ENCODE measurements around the gene SLC47A2.
A peak's percentile ranks its signal among the peaks of the same experiment; 100 is the strongest.

SLC47A2 gene

DNA sequence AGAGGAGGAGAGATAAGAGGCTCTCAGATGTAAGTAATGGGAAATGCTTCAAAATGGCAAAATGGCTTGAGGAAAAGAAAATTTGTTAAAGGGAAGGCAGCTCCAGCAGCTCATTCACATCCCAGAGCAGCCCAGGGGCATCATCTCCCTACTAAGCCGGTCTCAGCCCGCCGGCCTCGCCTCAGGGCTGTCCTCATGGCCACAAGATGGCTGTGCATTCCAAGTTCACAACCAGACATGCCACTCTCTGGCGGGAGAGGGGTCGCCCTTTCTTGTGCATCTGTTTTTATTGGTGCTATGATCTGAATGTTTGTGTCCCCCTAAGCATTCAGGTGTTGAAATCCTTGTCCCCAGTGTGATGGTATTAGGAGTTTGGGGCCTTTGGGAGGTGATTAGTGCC is 13.5 kb upstream of the SLC47A2 start:
- DNase-seq (ENCODE audit: extremely low read depth in 1 of 2, low read depth in 1 of 2): no peak

DNA sequence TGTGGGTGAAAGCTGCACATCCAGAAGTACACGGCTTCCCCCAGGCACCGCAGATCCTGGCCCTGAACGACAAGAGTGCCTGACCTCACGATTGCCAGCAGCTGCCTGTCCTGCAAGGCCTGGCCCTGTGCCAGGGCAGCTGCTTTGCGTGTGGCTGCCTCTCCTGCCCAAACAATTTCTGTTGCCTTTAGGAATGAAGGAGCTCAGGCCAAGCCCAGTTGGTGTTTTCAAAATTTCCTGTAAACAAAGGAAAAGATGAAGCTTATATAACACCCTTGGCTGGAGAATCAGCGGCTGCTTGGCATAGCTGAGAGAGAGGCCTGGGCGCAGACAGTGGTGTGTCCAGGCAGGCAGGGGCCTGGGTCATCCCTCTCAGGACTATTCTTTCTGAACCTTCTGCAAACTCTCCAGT is 11.7 kb upstream of the SLC47A2 start:
- DNase-seq (ENCODE audit: extremely low read depth in 1 of 2, low read depth in 1 of 2): no peak

DNA sequence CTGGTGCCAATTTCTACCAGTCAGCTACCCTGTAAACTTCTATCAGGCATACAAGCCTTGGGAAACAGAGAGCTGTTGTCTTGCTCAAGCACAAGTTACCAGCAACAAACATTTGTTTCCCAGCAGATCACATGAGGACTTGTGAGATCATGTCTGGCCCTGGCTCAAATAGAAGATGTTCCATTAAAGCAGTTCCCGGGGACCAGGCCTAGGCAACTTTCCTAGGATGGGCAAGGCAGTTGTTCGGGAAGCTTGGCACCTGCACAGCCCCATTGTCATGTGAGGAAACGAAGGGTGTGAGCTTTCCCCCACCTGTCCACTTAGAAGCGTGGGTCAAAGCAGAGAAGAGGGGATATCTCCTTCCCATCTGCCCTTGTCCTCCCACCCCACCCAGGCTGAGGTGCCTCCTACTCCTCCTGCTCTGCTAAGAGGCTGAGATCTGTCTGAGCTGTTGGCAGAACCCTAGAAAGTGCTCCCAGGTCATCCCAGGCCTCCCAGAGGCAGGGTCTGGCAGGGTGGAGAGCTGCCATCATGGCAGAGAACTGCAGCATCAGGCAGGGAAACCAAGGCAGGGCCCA is 11.2 kb upstream of the SLC47A2 start:
- DNase-seq (ENCODE audit: extremely low read depth in 1 of 2, low read depth in 1 of 2): no peak

DNA sequence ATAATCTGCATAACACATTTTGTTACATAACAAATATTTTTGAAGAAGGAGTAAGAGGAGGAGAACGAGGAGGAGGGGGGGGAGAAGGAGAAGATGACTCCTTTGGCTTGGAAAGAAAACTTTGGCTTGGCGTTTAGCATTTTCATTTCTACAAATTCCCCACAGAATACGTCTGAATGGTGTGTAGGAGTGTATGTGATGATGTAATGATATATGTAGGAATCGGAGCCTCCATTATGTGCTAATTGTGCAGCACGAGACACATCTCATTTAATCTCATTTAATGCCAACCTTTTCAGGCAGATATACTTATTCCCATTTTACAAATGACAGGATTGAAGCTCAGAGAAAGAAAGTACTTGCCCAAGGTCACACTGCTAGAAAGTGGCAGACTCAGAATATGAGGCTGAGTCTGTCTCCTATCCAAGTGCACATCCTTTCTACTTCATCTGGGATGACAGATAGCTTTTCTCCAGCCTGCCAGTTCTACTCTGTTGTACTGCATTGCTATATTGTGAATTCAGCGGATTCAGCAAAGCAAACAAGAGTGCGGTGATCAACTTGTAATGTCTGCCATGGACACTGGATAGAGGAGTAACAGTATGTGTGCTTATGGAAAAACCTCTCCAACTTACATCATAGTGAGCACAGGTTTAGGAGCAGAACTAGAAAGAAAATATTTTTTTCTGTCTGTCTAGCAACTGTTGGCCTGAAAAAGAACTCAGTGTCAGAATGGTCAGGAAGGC is 10.4 kb upstream of the SLC47A2 start:
- no peak for DNase-seq (ENCODE audit: extremely low read depth in 1 of 2, low read depth in 1 of 2)

DNA sequence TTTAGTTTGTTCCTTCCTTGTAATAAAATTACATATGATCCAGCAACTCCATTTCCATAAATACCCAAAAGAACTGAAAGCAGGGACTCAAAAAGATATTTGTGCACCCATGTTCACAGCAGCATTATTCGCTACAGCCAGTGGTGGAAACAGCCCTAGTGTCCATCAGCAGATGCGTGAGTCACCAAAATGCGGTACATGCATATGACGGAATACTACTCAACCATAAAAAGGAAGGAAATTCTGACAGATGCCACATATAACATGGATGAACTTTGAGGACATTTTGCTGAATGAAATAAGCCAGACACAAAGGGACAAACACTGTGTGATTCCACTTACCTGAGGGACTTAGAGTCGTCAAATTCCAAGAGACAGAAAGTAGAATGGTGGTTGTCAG is 9.1 kb upstream of the SLC47A2 start:
- no peak for DNase-seq (ENCODE audit: extremely low read depth in 1 of 2, low read depth in 1 of 2)

DNA sequence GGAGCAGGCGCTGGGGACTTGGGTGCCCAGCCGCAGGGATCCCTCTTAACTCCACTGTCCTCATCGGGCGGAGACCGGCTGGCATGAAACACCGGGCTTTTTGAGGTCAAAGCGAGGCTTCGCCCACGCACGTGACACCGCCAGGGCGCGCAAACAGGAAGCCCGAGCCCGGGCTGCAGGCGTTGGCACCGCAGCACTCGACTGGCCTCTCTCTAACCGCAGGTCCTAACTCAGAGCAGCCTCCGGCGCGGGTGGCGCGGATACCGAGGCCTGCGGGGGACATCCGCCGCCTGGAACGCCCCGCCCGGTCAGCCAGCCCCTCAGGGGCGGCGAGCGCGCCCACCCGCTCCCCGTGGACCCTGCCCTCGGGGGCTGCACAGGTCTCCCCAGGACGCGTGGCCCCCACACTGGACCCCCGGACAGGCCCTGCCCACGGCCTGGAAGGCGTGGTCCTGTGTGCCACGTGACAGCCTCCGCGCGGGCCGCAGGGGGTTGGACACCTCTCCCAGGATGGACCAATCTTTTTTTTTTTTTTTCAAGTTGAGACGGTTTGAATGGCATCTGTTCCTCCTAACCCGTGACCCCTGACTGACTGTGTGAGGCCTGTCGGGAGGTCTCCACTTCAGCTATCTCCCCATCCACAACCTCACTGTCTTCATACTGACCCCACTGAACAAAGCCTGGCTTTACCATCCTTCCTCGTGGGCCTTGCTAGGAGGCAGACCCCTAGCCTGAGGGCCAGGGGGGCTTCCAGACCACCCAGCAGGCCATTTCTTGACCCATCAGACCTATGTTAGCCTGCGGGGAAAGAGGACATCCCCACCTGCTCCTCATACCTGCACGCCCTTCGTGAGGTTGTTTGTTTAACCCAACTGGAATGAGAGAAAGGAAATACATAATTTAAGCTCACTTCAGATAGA is 8.4 kb upstream of the SLC47A2 start:
- DNase-seq (ENCODE audit: extremely low read depth in 1 of 2, low read depth in 1 of 2): peak; percentile 24 to 35

DNA sequence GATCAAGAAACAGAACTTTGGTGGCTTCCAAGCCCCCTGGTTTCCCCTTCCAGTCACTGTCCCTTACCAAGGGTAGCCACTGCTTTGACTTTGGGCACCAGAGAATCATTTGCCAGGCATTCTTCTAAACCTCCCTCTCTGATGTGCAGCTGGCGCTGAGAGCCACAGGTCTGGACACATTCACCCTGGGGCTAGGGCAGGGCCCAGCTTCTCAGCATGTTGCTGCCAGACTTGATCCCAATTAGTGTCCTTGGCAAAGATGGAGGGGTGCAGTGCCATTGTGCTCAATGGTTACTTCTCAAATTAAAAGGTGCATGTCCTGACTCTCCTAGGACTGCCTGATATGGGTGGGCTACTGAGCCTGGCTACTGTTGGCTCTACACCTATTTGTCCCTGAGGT is 7.6 kb upstream of the SLC47A2 start:
- DNase-seq (ENCODE audit: extremely low read depth in 1 of 2, low read depth in 1 of 2): no peak

DNA sequence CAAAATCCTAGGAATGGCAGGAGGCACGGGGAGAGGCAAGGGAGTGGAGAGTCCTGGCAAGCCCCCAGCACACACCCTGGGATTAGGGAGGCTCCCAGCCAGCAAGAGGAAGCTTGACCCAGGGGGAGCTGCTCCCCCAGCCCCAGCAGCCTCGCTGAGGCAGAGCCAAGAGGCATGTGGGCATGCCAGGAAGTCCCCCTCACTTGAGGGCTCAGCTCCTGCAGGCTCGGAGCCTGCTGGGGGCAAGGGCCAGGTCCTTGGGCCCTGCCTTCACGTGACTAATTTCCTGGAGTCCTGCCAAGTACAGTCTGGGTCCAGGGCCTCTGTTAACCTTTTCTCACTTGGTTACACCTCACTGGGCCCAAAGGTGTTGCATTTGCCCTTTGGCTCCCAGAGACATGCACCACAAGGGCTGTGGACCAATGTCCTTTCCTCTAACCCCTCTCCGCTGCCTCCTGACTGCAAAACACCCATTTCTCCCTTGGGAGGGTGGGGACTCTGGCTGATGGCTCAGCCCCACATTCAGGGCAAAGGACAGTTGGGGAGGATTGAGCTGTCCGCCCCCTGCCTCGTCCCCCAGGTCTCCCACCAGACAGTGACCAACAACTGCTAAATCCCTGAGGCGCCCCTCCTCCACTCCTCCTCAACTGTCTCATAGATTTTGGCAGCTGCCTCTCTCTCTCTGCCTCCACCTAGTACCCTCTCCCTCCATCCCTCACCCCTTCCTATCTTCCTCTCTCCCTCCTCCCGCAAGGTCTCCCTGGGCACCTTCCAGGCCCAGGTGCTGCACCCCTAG is 4.4 kb upstream of the SLC47A2 start:
- DNase-seq (ENCODE audit: extremely low read depth in 1 of 2, low read depth in 1 of 2): no peak

DNA sequence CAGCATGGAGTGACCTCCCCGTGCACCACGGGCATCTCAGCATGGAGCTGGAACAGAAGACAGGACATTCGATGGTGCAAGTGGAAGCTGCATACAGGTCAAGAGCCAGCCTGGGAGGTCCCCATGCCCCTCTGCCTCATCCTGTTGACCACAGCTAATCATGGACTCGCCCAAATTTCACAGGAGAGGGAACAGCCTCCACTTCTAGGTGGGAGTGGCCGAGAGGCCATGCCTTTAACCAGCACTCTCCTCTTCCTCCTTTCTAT is 3.8 kb upstream of the SLC47A2 start:
- DNase-seq (ENCODE audit: extremely low read depth in 1 of 2, low read depth in 1 of 2): no peak

DNA sequence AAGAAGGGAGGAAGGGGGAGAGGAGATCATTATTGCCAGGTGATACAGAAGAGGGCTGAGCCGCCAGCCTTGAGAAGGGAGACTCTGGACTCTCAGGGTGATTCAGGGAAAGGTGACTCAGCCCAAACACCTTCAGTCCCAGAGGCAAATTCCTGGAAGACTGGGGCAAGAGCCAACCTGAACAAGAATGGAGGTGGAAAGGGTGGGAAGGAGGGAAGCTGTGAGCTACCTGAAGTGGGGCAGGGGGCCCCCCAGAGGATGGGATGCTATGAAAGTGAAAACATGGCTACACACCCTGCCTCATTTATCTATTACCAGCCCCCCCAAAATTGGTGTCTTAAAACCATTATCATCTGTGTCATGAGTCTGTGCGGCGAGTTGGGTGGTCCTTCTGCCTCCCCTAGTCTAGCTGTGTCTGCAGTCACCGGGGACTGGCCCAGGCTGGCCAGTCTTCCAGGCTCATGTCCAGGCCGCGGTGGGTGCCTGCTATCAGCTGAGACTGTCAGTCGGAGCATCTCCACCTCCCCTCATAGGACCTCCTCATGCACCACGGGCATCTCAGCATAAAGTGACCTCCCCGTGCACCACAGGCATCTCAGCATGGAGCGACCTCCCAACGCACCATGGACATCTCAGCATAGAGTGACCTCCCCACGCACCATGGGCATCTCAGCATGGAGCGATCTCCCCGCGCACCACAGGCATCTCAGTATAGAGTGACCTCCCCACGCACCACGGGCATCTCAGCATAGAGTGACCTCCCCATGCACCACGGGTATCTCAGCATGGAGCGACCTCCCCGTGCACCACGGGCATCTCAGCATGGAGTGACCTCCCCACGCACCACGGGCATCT is 3.2 kb upstream of the SLC47A2 start:
- no peak for DNase-seq (ENCODE audit: extremely low read depth in 1 of 2, low read depth in 1 of 2)

DNA sequence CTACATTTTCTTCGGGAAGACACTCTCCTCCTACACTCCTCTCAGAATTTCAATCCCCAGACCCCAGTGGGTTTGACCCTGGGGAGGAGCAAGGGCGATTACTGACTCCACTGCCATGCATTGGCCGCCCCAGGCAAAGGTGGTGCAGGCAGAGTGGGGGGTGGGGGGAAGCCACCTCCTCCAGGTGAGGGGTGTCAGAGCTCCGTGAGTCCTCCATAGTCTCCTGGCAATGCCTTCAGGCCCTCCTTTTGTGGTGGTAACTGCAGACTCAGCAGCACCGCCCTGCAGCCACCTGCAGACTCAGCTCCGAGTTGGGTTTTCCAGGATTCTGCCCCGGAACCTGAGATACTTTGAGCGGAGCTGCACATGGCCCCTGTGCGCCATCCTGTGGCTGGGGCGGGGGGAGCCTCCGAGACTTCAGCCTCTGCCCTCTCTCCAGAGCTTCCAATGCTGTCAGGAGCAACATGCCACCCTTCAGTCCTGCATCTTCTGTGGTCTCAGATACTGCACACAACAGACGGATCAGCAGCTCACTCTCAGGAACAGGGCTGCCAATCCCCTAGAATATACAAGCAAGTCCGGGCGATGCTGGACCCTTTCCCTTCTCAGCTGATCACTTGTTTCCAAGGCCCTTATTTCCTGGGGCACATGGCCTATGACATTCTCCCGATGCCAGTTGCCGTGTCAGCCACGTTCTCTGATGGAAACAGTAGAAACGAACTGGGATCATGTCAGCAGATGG is 2.4 kb upstream of the SLC47A2 start:
- DNase-seq (ENCODE audit: extremely low read depth in 1 of 2, low read depth in 1 of 2): no peak

DNA sequence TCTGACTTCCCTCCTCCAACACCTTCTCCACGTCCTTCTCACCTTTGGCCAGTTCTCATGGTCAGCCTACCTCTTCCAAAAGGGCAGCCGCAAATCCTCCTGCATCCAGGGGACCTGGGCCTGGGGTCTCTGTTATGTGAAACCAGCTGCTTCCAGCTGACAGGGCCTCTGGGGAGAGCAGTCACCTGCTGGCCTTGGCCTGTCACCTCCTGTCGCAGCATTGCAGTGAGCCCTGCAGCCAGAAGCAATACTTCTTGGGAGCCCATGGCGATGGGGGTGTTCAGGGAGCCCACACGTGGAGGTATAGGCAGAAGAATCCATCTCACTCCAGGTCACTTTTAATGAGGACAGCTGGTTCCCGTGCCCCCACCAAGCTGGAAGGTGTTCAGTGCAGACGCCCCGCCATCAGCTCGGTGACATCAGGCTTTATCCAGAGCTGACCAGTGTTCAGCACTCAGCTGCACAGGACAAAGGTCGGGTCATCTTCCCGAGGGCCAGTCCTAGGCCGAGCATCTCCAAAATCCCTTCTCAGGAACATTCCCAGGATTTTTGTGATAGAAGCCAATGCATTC is 1.7 kb upstream of the SLC47A2 start:
- DNase-seq (ENCODE audit: extremely low read depth in 1 of 2, low read depth in 1 of 2): no peak

DNA sequence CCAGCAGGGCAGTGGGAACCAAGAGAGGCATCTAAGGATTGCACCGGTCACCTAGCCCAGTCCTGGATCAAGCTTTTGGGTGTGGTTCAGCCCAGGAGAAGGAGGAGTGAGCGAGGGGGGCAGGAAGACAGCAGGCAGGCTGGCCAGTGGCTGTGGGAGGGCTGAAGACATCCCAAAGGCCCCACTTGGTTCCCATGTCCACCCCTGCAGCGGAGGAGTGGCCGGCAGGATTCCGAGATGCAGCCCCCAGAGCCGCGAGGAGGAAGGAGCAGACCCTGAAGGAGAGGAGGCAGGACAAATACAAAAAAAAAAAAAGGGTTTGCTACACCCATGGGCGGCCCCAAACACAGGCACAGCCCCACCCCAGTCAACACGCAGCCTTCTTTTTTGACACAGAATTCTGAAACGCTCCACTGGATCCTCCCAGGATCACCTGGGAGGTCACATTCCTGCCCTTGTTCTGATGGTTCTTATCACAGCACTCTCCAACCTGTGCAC is 1.1 kb upstream of the SLC47A2 start:
- DNase-seq (ENCODE audit: extremely low read depth in 1 of 2, low read depth in 1 of 2): no peak

DNA sequence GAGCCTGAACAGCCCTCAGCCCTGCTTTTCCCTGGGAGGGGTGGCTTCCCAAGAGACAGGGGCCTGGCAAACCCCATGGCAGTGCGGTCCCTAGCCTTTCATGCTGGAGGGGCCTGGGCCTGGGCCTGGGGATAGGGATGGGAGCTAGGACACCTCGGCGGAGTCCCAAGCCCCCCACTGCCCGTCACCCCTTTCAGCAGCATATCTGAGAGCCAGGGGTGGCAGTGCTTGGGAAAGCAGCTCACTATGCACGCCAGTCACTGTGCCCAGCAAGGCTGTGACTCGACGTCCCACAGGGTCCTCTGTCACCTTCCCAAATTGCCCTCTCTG is 612 bp upstream of the SLC47A2 start:
- no peak for DNase-seq (ENCODE audit: extremely low read depth in 1 of 2, low read depth in 1 of 2)

DNA sequence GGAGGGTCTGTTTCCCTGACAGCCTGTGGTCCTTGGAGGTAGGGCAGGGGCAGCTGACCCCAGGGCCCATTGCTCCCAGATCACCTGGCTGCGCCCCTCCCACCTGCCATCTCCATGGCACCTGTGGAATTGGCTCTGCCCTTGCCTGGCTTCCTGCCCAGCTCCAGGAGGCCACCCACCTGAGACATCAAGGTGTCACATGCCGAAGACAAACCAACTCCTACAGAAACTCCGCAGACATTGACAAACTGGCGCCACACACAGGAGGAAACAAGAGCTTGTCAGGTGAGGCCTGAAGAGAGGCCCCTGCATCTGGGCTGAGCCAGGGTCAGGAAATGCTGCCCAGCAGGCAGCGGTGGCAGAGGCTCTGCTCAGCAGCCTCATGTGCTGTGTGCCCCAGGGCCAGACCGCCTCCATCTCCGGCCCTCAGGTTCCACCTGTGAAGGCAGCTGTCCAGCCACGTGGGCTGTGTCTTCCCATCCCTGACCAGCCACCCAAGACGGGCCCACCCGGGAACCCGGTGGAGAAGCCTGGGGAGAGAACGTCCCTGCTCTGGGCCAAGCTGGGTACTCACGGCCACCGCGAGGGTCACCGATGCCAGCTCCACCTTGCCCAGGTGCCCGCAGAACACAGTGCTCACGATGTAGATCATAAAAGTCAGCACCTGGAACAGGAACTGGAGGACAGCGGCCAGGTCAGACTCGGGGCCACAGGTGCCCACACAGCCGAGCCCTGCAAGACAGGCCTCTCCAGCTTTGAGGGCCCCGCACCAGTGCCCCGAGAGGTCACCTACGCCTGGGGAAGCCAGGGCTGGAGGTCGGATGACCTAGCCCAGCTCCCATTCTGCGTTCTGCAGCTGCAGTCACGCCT is 1.6 kb downstream of the SLC47A2 start:
- no peak for DNase-seq (ENCODE audit: extremely low read depth in 1 of 2, low read depth in 1 of 2)

DNA sequence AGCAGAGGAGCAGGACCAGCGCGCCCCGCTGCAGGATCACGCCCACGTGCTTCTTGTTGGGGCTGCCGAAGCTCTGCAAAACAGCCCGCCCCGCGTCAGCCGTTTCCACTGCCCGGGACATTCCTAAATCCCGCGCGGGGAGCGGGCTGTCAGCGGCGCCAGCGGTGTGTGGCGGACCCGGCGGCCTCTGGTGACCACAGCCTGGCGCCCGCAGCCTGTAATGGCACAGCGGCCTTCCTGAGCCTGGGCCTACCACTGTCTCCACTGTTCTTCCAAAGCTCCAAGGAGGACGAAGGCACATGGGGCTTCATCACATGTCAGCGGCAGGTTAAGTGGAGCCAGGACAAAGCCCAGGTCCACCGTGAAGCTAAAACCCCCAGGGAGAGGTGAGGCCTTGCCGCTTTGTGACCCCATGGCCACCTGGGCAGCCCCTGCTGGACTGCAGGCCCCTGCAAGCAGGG is 2.5 kb downstream of the SLC47A2 start:
- no peak for DNase-seq (ENCODE audit: extremely low read depth in 1 of 2, low read depth in 1 of 2)

DNA sequence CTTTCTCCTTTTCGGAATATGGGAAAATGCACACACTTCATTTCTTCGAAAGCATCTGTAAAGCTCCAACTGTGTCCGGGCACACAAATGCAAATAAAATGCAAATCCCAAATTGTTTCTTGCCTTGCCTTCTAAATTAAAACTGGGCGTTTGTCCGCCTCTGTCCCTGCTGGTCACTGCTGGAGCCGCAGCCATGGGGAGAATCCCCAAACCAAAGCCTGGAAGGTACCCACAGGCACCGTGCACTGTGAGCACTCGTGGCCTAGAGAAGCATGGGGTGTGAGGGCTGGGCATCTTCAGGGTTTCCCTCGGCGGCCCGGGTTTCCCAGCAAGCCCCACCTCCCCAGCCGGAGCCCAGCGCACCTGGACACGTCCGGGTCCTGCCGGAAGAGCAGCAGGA is 2.9 kb downstream of the SLC47A2 start:
- no peak for DNase-seq (ENCODE audit: extremely low read depth in 1 of 2, low read depth in 1 of 2)

DNA sequence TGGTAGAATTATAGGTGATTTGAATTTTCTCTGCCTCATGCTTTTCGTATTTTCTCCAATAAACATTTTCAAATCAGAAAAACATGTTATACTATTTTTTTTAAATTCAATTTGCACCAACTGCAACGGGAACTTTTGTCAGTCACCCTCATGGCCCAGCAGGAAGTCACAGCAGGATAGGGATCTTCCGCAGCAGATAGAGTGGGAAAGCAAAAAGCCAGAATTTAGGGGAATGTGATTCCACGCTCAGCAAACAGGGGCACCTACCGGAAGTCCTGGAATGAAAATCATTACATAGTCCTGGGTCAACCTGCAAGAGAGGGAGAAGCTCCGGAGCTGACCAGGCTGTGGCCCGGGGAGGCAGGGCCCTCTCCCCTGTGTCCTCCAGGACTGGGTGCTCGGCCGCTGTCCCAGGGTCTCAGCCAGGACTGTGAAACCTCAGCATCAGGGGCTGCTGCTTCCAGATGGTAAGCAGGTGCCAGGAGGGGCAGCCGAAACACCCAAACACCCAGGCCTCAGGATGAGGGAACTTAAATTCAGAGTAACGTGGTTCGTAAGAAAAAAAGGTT is 3.9 kb downstream of the SLC47A2 start:
- DNase-seq (ENCODE audit: extremely low read depth in 1 of 2, low read depth in 1 of 2): no peak

Data from stimulated activated CD8-positive, alpha-beta memory T cell treated with anti-CD3 and anti-CD28 coated beads, Interleukin-7, amount 100 ng/mL, for 48 hours (primary cell).